OCI-LY3 (cell line): ENCODE measurements around the gene ABLIM2.

Source experiments
- CTCF ChIP-seq: fragments of 200-600, 300-600 bp; sonication (generic); IDR thresholded peaks from 2 replicates; pipeline ENCODE4 v1.5.1; 2014; ENCODE audit warnings: antibody characterized with exemption, low read length, low read depth
- EZH2phosphoT487 ChIP-seq: fragments of 200-600 bp; shearing (Covaris generic); IDR thresholded peaks from 2 replicates; pipeline ENCODE4 v1.6.1; 2018; ENCODE audit warnings: antibody characterized with exemption, mixed run types, low read depth

- TF ChIP-seq CTCF (no peak), EZH2phosphoT487 (no peak)
Observed at GRCh38 chr4:8028884-8029568, 129.6 kb downstream of the ABLIM2 start.
